Mesenchymal stem cell (in vitro differentiated cells and primary cell): Measurements from ENCODE around the gene GYPE.
"Not testable (repeated sequence)": the region's sequence is repeated elsewhere in the genome, so short reads cannot be mapped to it uniquely, and the experiment has no call there.

Source experiments
- DNase-seq: peaks from one replicate; pipeline ENCODE4 v3.0.0-alpha.2; 2013
- H2AFZ ChIP-seq: one replicate; pipeline ENCODE4 v1.6.1; 2013; ENCODE audit warnings: low read depth, mild to moderate bottlenecking, control low read depth, inconsistent platforms, low read length, moderate library complexity
- H2AK5ac ChIP-seq: 2 replicates; pipeline ENCODE4 v1.6.1; 2013; ENCODE audit warnings: low read length, moderate library complexity, mild to moderate bottlenecking, inconsistent platforms; ENCODE audit not compliant: severe bottlenecking
- H2BK120ac ChIP-seq: one replicate; pipeline ENCODE4 v1.6.1; 2013; ENCODE audit warnings: low read depth, mild to moderate bottlenecking, inconsistent platforms, low read length, moderate library complexity
- H2BK12ac ChIP-seq, 2 experiments: one replicate each; pipeline ENCODE4 v1.6.1; 2013; ENCODE audit warnings: inconsistent platforms in 2 of 2, low read length in 2 of 2, mild to moderate bottlenecking in 2 of 2, moderate library complexity in 2 of 2, control low read depth in 1 of 2
- H2BK15ac ChIP-seq: one replicate; pipeline ENCODE4 v1.6.1; 2013; ENCODE audit warnings: mild to moderate bottlenecking, low read depth, inconsistent platforms; ENCODE audit not compliant: poor library complexity, severe bottlenecking
- H2BK5ac ChIP-seq: 2 replicates; pipeline ENCODE4 v1.6.1; 2013; ENCODE audit warnings: low read depth, mild to moderate bottlenecking, low read length, control low read depth, inconsistent platforms; ENCODE audit not compliant: poor library complexity, severe bottlenecking
- H3K14ac ChIP-seq, 2 experiments: one replicate each; pipeline ENCODE4 v1.6.1; 2013; ENCODE audit warnings: inconsistent platforms in 2 of 2, low read length in 2 of 2, control low read depth in 1 of 2, mild to moderate bottlenecking in 1 of 2, moderate library complexity in 1 of 2
- H3K18ac ChIP-seq, 2 experiments: one replicate each; pipeline ENCODE4 v1.6.1; 2013; ENCODE audit warnings: inconsistent platforms in 2 of 2, low read length in 2 of 2, control low read depth in 1 of 2, low read depth in 1 of 2, mild to moderate bottlenecking in 1 of 2
- H3K23ac ChIP-seq, 2 experiments: one replicate each; pipeline ENCODE4 v1.6.1; 2013; ENCODE audit warnings: inconsistent platforms in 2 of 2, low read length in 2 of 2, mild to moderate bottlenecking in 2 of 2, moderate library complexity in 2 of 2, control low read depth in 1 of 2
- H3K27ac ChIP-seq: 2 replicates; pipeline ENCODE4 v1.5.1; 2013; ENCODE audit warnings: mild to moderate bottlenecking, moderate library complexity, low read length, control low read depth, inconsistent platforms; ENCODE audit not compliant: poor library complexity, severe bottlenecking
- H3K27me3 ChIP-seq, 2 experiments: 2 replicates each; pipeline versions ENCODE4 v1.6.1 to v1.7.0; 2013; ENCODE audit warnings: low read length in 2 of 2, mild to moderate bottlenecking in 2 of 2, moderate library complexity in 2 of 2, control low read depth in 1 of 2, inconsistent platforms in 1 of 2; ENCODE audit not compliant: control insufficient read depth in 1 of 2, insufficient read depth in 1 of 2
- H3K36me3 ChIP-seq, 2 experiments: 2 replicates each; pipeline versions ENCODE4 v1.6.1 to v1.7.0; 2013; ENCODE audit warnings: low read length in 2 of 2, control low read depth in 1 of 2, inconsistent platforms in 1 of 2, low read depth in 1 of 2, mild to moderate bottlenecking in 1 of 2; ENCODE audit not compliant: insufficient read depth in 2 of 2, control insufficient read depth in 1 of 2
- H3K4ac ChIP-seq, 2 experiments: one replicate each; pipeline ENCODE4 v1.6.1; 2013; ENCODE audit warnings: inconsistent platforms in 2 of 2, low read length in 2 of 2, mild to moderate bottlenecking in 2 of 2, moderate library complexity in 2 of 2, control low read depth in 1 of 2, low read depth in 1 of 2
- H3K4me1 ChIP-seq: 2 replicates; pipeline ENCODE4 v1.6.1; 2013; ENCODE audit warnings: low read depth, low read length, control low read depth; ENCODE audit not compliant: control insufficient read depth, insufficient read depth
- H3K4me2 ChIP-seq: 2 replicates; pipeline ENCODE4 v1.6.1; 2013; ENCODE audit warnings: low read length, mild to moderate bottlenecking, inconsistent platforms; ENCODE audit not compliant: poor library complexity, severe bottlenecking
- H3K4me3 ChIP-seq, 2 experiments: 2 replicates each; pipeline versions ENCODE4 v1.5.1 to v1.7.0; 2013; ENCODE audit warnings: low read length in 2 of 2, mild to moderate bottlenecking in 2 of 2, control low read depth in 1 of 2, low read depth in 1 of 2; ENCODE audit not compliant: insufficient read depth in 1 of 2
- H3K79me1 ChIP-seq: replicated peaks from 2 replicates; pipeline ENCODE4 v1.6.1; 2013; ENCODE audit warnings: mild to moderate bottlenecking, control low read depth, low read length, inconsistent platforms; ENCODE audit not compliant: poor library complexity, severe bottlenecking
- H3K9ac ChIP-seq: 2 replicates; pipeline ENCODE4 v1.7.0; 2013; ENCODE audit warnings: mild to moderate bottlenecking, low read length, moderate library complexity
- H3K9me3 ChIP-seq: 2 replicates; pipeline ENCODE4 v1.7.0; 2013; ENCODE audit warnings: mild to moderate bottlenecking, low read length; ENCODE audit not compliant: control insufficient read depth
- H4K8ac ChIP-seq: one replicate; pipeline ENCODE4 v1.6.1; 2013; ENCODE audit warnings: inconsistent platforms, mild to moderate bottlenecking, low read length, moderate library complexity
- H4K91ac ChIP-seq: one replicate; pipeline ENCODE4 v1.6.1; 2013; ENCODE audit warnings: mild to moderate bottlenecking, low read length, inconsistent platforms
- WGBS: methylation state at CpG from one replicate; pipeline ENCODE4 v1.1.7; 2013; ENCODE audit warnings: mixed read lengths; 5-methylcytosine and 5-hydroxymethylcytosine counted together

GYPE gene

GRCh38 chr4:143947493-143947892 lies 42.1 kb upstream of the GYPE start:
- H3K9me3 ChIP-seq, H3K9ac ChIP-seq, H2BK120ac ChIP-seq, H2BK5ac ChIP-seq, H3K18ac ChIP-seq, H3K27ac ChIP-seq, H3K4me3 ChIP-seq, H3K14ac ChIP-seq, H2AFZ ChIP-seq, H3K23ac ChIP-seq, DNase-seq, H3K79me1 ChIP-seq, H3K36me3 ChIP-seq, H3K27me3 ChIP-seq, H2BK12ac ChIP-seq, H2BK15ac ChIP-seq, H3K4ac ChIP-seq, H4K8ac ChIP-seq, H4K91ac ChIP-seq, H2AK5ac ChIP-seq, H3K4me2 ChIP-seq, H3K4me1 ChIP-seq: not testable (repeated sequence)
- 67% methylated on average over 1 of the region's 1 CpG for whole genome bisulfite sequencing

GRCh38 chr4:143940708-143941107 lies 35.3 kb upstream of the GYPE start:
- H3K14ac ChIP-seq, H3K23ac ChIP-seq, H3K18ac ChIP-seq, DNase-seq, H4K8ac ChIP-seq, H3K4me2 ChIP-seq, H3K4ac ChIP-seq, H3K79me1 ChIP-seq, H2BK5ac ChIP-seq, H3K36me3 ChIP-seq, H3K27ac ChIP-seq, H2AK5ac ChIP-seq, H2BK12ac ChIP-seq, H3K9ac ChIP-seq, H2BK120ac ChIP-seq, H3K27me3 ChIP-seq, H3K9me3 ChIP-seq, H4K91ac ChIP-seq, H2BK15ac ChIP-seq, H2AFZ ChIP-seq, H3K4me1 ChIP-seq, H3K4me3 ChIP-seq: not testable (repeated sequence)
- WGBS, result no CpG with 5 or more reads among the region's 2 CpGs

DNA sequence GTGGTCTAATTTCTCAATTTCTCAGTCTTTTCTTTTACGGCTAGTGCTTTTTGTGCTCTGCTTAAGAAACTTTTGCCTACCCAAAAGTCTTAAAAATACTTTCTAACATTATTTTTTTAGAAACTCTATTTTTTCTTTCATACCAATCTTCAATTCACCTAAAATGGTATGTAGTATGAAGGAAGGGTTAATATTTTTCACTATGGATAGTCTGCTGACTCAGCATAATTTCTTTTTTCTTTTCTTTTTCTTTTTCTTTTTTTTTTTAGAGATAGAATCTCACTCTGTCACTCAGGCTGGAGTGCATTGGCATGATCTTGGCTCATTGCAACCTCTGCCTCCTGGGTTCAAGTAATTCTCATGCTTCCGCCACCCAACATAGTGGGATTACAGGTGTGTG lies 34.2 kb upstream of the GYPE start:
- Histone ChIP-seq H4K8ac (no peak overlapping the region), H3K4me3 (no peak overlapping the region), H2BK120ac (no peak overlapping the region), H3K27ac (no peak overlapping the region), H3K79me1 (no peaks in the 10 kb centered on the region), H3K4ac (no peak overlapping the region), H3K9ac (no peak overlapping the region), H2AFZ (no peak overlapping the region), H3K27me3 (no peaks in the 10 kb centered on the region), H3K18ac (no peak overlapping the region), H2BK5ac (no peak overlapping the region), H3K4me1 (no peaks in the 10 kb centered on the region), H2AK5ac (no peak overlapping the region), H3K14ac (no peak overlapping the region), H2BK15ac (no peak overlapping the region), H3K36me3 (no peaks in the 10 kb centered on the region), H3K4me2 (no peak overlapping the region), H2BK12ac (no peak overlapping the region), H3K9me3 (no peaks in the 10 kb centered on the region), H3K23ac (no peak overlapping the region), H4K91ac (no peak overlapping the region)
- DNase-seq, result no peak
- WGBS, result 89% methylated on average over 2 of the region's 2 CpGs

- H2BK15ac ChIP-seq, H2BK12ac ChIP-seq, H3K79me1 ChIP-seq, H2AK5ac ChIP-seq, H3K14ac ChIP-seq, H3K23ac ChIP-seq, H3K9me3 ChIP-seq, H2BK120ac ChIP-seq, H2BK5ac ChIP-seq, H4K91ac ChIP-seq, H3K27ac ChIP-seq, H3K4me1 ChIP-seq, H2AFZ ChIP-seq, H3K9ac ChIP-seq, H3K36me3 ChIP-seq, H4K8ac ChIP-seq, H3K4ac ChIP-seq, H3K27me3 ChIP-seq, H3K18ac ChIP-seq, H3K4me3 ChIP-seq, DNase-seq, H3K4me2 ChIP-seq: not testable (repeated sequence)
- 75% methylated on average over 2 of the region's 4 CpGs for WGBS
Observed at GRCh38 chr4:143938890-143939289, 33.5 kb upstream of the GYPE start.
